ENCODE results near the gene RDH5.
"Not testable (repeated sequence)": the region's sequence is repeated elsewhere in the genome, so short reads cannot be mapped to it uniquely, and the experiment has no call there.

RDH5 gene

GRCh38 chr12:55758575-55758974, 38.4 kb downstream of the RDH5 start:
- not testable (repeated sequence) for H3K9ac ChIP-seq (ENCODE audit: low read length); H3K18ac ChIP-seq (ENCODE audit: low read length); H3K79me1 ChIP-seq (ENCODE audit: low read length); H3K23ac ChIP-seq (ENCODE audit: low read length); H3K27ac ChIP-seq (ENCODE audit: low read depth, low read length); H3K4me3 ChIP-seq (ENCODE audit: low read length); H3K79me2 ChIP-seq (ENCODE audit: control insufficient read depth, insufficient read depth, low read length); H3K4me1 ChIP-seq (ENCODE audit: control insufficient read depth, low read depth, low read length); H3K4me2 ChIP-seq (ENCODE audit: low read length); H3K56ac ChIP-seq (ENCODE audit: low read length); H2BK15ac ChIP-seq (replicated peaks; ENCODE audit: low read depth); H4K8ac ChIP-seq (ENCODE audit: low read depth, low read length); H2BK5ac ChIP-seq (ENCODE audit: low read length); H3K36me3 ChIP-seq (ENCODE audit: control insufficient read depth, insufficient read depth, low read length); H3K27me3 ChIP-seq (ENCODE audit: insufficient read depth, low read length, poor library complexity); H3K4ac ChIP-seq (ENCODE audit: low read depth, low read length); DNase-seq; H2AK5ac ChIP-seq (ENCODE audit: low read length); H4K5ac ChIP-seq (ENCODE audit: low read length); H2BK120ac ChIP-seq (ENCODE audit: low read depth, low read length)
- no CpG with 5 or more reads among the region's 4 CpGs for WGBS (ENCODE audit: extremely low coverage, insufficient coverage, low lambda C conversion rate)

- H3K4me3 ChIP-seq (ENCODE audit: low read length) = no peak overlapping the region
- H3K4ac ChIP-seq (ENCODE audit: low read depth, low read length) = no peak overlapping the region
- no peak overlapping the region for H2AK5ac ChIP-seq (ENCODE audit: low read length)
- no peak overlapping the region for H3K9ac ChIP-seq (ENCODE audit: low read length)
- peaks cover 8% of the 10 kb centered on the region for H3K36me3 ChIP-seq (ENCODE audit: control insufficient read depth, insufficient read depth, low read length)
- H3K79me2 ChIP-seq (ENCODE audit: control insufficient read depth, insufficient read depth, low read length) = no peaks in the 10 kb centered on the region
- H3K27ac ChIP-seq (ENCODE audit: low read depth, low read length) = no peak overlapping the region
- H2BK120ac ChIP-seq (ENCODE audit: low read depth, low read length) = no peak overlapping the region
- H3K18ac ChIP-seq (ENCODE audit: low read length) = no peak overlapping the region
- DNase-seq = no peak
- no peak overlapping the region for H3K56ac ChIP-seq (ENCODE audit: low read length)
- no peak overlapping the region for H2BK5ac ChIP-seq (ENCODE audit: low read length)
- H3K27me3 ChIP-seq (ENCODE audit: insufficient read depth, low read length, poor library complexity) = no peaks in the 10 kb centered on the region
- no peak overlapping the region for H3K23ac ChIP-seq (ENCODE audit: low read length)
- H3K4me1 ChIP-seq (ENCODE audit: control insufficient read depth, low read depth, low read length) = no peaks in the 10 kb centered on the region
- no CpG with 5 or more reads among the region's 6 CpGs for WGBS (ENCODE audit: extremely low coverage, insufficient coverage, low lambda C conversion rate)
- H3K79me1 ChIP-seq (ENCODE audit: low read length) = peaks cover 4% of the 10 kb centered on the region
- H3K4me2 ChIP-seq (ENCODE audit: low read length) = no peak overlapping the region
- no peak overlapping the region for H4K8ac ChIP-seq (ENCODE audit: low read depth, low read length)
- no peak overlapping the region for H2BK15ac ChIP-seq (replicated peaks; ENCODE audit: low read depth)
- no peak overlapping the region for H4K5ac ChIP-seq (ENCODE audit: low read length)
These were observed 40.5 kb downstream of the RDH5 start for GRCh38 chr12:55760663-55761062.

GRCh38 chr12:55762646-55763045, 42.5 kb downstream of the RDH5 start:
- H2BK5ac ChIP-seq (ENCODE audit: low read length) = no peak overlapping the region
- no peak overlapping the region for H2BK120ac ChIP-seq (ENCODE audit: low read depth, low read length)
- H3K23ac ChIP-seq (ENCODE audit: low read length) = no peak overlapping the region
- H2BK15ac ChIP-seq (replicated peaks; ENCODE audit: low read depth) = no peak overlapping the region
- H3K9ac ChIP-seq (ENCODE audit: low read length) = no peak overlapping the region
- H3K36me3 ChIP-seq (ENCODE audit: control insufficient read depth, insufficient read depth, low read length) = peaks cover 2% of the 10 kb centered on the region
- H3K4ac ChIP-seq (ENCODE audit: low read depth, low read length) = no peak overlapping the region
- H3K79me1 ChIP-seq (ENCODE audit: low read length) = peaks cover 6% of the 10 kb centered on the region
- no peaks in the 10 kb centered on the region for H3K79me2 ChIP-seq (ENCODE audit: control insufficient read depth, insufficient read depth, low read length)
- no peak overlapping the region for H2AK5ac ChIP-seq (ENCODE audit: low read length)
- no peaks in the 10 kb centered on the region for H3K4me1 ChIP-seq (ENCODE audit: control insufficient read depth, low read depth, low read length)
- H3K4me2 ChIP-seq (ENCODE audit: low read length) = no peak overlapping the region
- H3K27ac ChIP-seq (ENCODE audit: low read depth, low read length) = no peak overlapping the region
- no peak overlapping the region for H4K8ac ChIP-seq (ENCODE audit: low read depth, low read length)
- H3K4me3 ChIP-seq (ENCODE audit: low read length) = no peak overlapping the region
- H3K18ac ChIP-seq (ENCODE audit: low read length) = no peak overlapping the region
- H3K27me3 ChIP-seq (ENCODE audit: insufficient read depth, low read length, poor library complexity) = no peaks in the 10 kb centered on the region
- no peak for DNase-seq
- H4K5ac ChIP-seq (ENCODE audit: low read length) = no peak overlapping the region
- H3K56ac ChIP-seq (ENCODE audit: low read length) = no peak overlapping the region

GRCh38 chr12:55765736-55766290, 45.6 kb downstream of the RDH5 start:
- Histone ChIP-seq H2AK5ac (ENCODE audit: low read length) (no peak overlapping the region), H2BK120ac (ENCODE audit: low read depth, low read length) (no peak overlapping the region), H2BK15ac (replicated peaks; ENCODE audit: low read depth) (no peak overlapping the region), H3K23ac (ENCODE audit: low read length) (no peak overlapping the region), H3K4me1 (ENCODE audit: control insufficient read depth, low read depth, low read length) (no peaks in the 10 kb centered on the region), H3K27ac (ENCODE audit: low read depth, low read length) (no peak overlapping the region), H3K36me3 (ENCODE audit: control insufficient read depth, insufficient read depth, low read length) (no peaks in the 10 kb centered on the region), H3K4ac (ENCODE audit: low read depth, low read length) (no peak overlapping the region), H2BK5ac (ENCODE audit: low read length) (no peak overlapping the region), H3K9ac (ENCODE audit: low read length) (no peak overlapping the region), H3K4me3 (ENCODE audit: low read length) (no peak overlapping the region), H3K27me3 (ENCODE audit: insufficient read depth, low read length, poor library complexity) (no peaks in the 10 kb centered on the region), H3K79me2 (ENCODE audit: control insufficient read depth, insufficient read depth, low read length) (no peaks in the 10 kb centered on the region), H3K18ac (ENCODE audit: low read length) (no peak overlapping the region), H4K8ac (ENCODE audit: low read depth, low read length) (no peak overlapping the region), H4K5ac (ENCODE audit: low read length) (no peak overlapping the region), H3K79me1 (ENCODE audit: low read length) (peaks cover 8% of the 10 kb centered on the region), H3K4me2 (ENCODE audit: low read length) (no peak overlapping the region), H3K56ac (ENCODE audit: low read length) (no peak overlapping the region)
- WGBS (ENCODE audit: extremely low coverage, insufficient coverage, low lambda C conversion rate) = no CpG with 5 or more reads among the region's 5 CpGs
- no peak for DNase-seq

- Histone ChIP-seq H4K5ac (ENCODE audit: low read length) (no peak overlapping the region), H3K27ac (ENCODE audit: low read depth, low read length) (no peak overlapping the region), H4K8ac (ENCODE audit: low read depth, low read length) (no peak overlapping the region), H3K4me1 (ENCODE audit: control insufficient read depth, low read depth, low read length) (no peaks in the 10 kb centered on the region), H3K79me1 (ENCODE audit: low read length) (peaks cover 6% of the 10 kb centered on the region), H3K56ac (ENCODE audit: low read length) (no peak overlapping the region), H2BK15ac (replicated peaks; ENCODE audit: low read depth) (no peak overlapping the region), H3K79me2 (ENCODE audit: control insufficient read depth, insufficient read depth, low read length) (no peaks in the 10 kb centered on the region), H3K4ac (ENCODE audit: low read depth, low read length) (no peak overlapping the region), H2BK120ac (ENCODE audit: low read depth, low read length) (no peak overlapping the region), H2BK5ac (ENCODE audit: low read length) (no peak overlapping the region), H3K18ac (ENCODE audit: low read length) (no peak overlapping the region), H3K9ac (ENCODE audit: low read length) (no peak overlapping the region), H3K4me3 (ENCODE audit: low read length) (no peak overlapping the region), H3K36me3 (ENCODE audit: control insufficient read depth, insufficient read depth, low read length) (no peaks in the 10 kb centered on the region), H3K23ac (ENCODE audit: low read length) (no peak overlapping the region), H3K4me2 (ENCODE audit: low read length) (no peak overlapping the region), H3K27me3 (ENCODE audit: insufficient read depth, low read length, poor library complexity) (no peaks in the 10 kb centered on the region), H2AK5ac (ENCODE audit: low read length) (no peak overlapping the region)
- WGBS (ENCODE audit: extremely low coverage, insufficient coverage, low lambda C conversion rate) = no CpG with 5 or more reads among the region's 4 CpGs
- no peak for DNase-seq
These were observed 47.0 kb downstream of the RDH5 start for GRCh38 chr12:55767156-55767555.

GRCh38 chr12:55771736-55772135, 51.5 kb downstream of the RDH5 start:
- no CpG with 5 or more reads among the region's 6 CpGs for WGBS (ENCODE audit: extremely low coverage, insufficient coverage, low lambda C conversion rate)
- Histone ChIP-seq H3K4me3 (ENCODE audit: low read length) (no peak overlapping the region), H3K4ac (ENCODE audit: low read depth, low read length) (no peak overlapping the region), H3K23ac (ENCODE audit: low read length) (no peak overlapping the region), H3K27me3 (ENCODE audit: insufficient read depth, low read length, poor library complexity) (no peaks in the 10 kb centered on the region), H3K4me1 (ENCODE audit: control insufficient read depth, low read depth, low read length) (no peaks in the 10 kb centered on the region), H3K18ac (ENCODE audit: low read length) (no peak overlapping the region), H2BK5ac (ENCODE audit: low read length) (no peak overlapping the region), H2BK15ac (replicated peaks; ENCODE audit: low read depth) (no peak overlapping the region), H3K79me1 (ENCODE audit: low read length) (peaks cover 3% of the 10 kb centered on the region), H3K79me2 (ENCODE audit: control insufficient read depth, insufficient read depth, low read length) (no peaks in the 10 kb centered on the region), H4K8ac (ENCODE audit: low read depth, low read length) (no peak overlapping the region), H4K5ac (ENCODE audit: low read length) (no peak overlapping the region), H3K36me3 (ENCODE audit: control insufficient read depth, insufficient read depth, low read length) (no peaks in the 10 kb centered on the region), H2AK5ac (ENCODE audit: low read length) (no peak overlapping the region), H3K27ac (ENCODE audit: low read depth, low read length) (no peak overlapping the region), H3K9ac (ENCODE audit: low read length) (no peak overlapping the region), H3K56ac (ENCODE audit: low read length) (no peak overlapping the region), H2BK120ac (ENCODE audit: low read depth, low read length) (no peak overlapping the region), H3K4me2 (ENCODE audit: low read length) (no peak overlapping the region)
- no peak for DNase-seq

All from mesendoderm (in vitro differentiated cells).